ENCODE data around the gene TMEM9. TPM values are rescaled to one million over a fixed set of nuclear protein-coding genes. Genes with fewer than 3 reads are reported as not detected.

TMEM9 gene
- polyA plus RNA-seq, 4 donors = 144 to 179 (median 151) TPM

DNA sequence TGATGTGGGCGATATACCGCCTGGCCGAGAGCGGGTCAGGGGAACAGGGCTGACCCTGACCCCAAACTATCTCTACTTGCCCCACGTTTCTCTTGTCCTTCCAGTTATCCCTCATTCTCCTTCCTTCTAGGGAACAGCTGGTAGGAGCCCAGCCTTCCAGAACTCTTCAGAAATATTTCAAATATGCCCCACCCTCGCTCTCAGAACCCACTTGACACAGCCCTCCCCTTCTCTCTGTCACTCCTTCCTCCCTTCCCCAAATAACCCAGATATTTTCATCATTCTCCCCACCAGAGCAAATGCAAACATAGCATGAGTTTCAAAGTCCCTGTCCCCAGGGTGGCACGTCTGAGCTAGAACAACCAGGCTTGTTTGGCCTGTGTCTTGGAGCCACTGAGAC, 43.1 kb downstream of the TMEM9 start:
- DNase-seq (ENCODE audit: low read depth in 4 of 4, low spot score in 3 of 4) = no peak

DNA sequence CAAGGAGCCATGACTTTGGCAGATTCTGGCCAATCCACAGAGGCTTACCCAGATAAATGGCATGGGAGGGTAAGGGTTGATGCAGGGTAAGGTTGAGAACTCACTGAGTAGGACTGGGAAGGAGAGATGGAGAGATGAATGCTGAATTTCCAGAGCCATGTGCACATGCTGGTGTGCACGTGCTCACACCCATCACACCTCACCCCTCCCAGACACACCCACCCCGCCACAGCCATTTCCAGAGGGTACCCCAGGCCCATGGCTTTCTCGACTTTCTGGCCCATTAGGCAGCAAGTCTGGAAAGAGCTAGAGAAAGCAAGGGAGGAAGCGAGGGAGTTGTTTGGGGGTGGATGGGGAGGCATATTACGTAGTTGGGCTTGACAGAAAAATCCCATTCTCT, 43.7 kb downstream of the TMEM9 start:
- DNase-seq (ENCODE audit: low read depth in 4 of 4, low spot score in 3 of 4) = no peak

DNA sequence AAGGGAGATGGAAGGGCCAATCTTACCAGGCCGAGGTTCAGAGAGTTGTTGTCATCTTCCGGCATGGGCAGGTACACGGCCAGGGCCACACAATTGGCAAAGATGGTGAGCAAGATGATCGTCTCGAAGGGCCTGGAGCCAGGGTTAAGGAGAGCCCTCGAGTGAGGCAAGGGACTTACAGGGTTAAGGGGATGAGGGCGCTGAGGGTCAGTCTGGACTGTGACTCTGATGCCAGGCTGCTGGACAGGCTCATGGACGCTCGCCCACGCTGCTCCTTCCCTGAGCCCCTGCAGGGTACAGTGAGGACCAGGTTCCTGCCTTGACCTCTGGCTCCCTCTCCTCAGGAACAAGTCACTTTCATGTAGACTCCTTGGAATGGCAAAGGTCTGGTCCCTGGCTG, 44.1 kb downstream of the TMEM9 start:
- no peak for DNase-seq (ENCODE audit: low read depth in 4 of 4, low spot score in 3 of 4)

DNA sequence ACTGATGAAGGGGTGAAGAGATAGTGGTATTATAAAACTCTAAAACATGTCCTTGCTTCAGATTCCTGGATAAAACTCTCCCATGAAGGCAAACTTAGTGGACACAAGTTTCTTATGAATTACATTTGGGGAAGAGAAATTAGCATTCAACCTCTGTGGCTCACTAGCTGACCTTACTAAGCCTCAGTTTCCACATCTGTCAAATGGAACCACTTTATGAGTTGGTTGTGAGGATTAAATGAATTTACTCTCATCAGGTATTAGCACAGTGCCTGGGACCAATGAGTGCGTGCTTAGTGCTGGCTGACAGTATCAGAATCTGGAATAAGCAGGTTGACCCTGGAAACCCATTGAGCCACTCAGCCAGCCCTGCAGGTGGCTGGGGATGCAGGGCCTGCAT, 44.6 kb downstream of the TMEM9 start:
- DNase-seq (ENCODE audit: low read depth in 4 of 4, low spot score in 3 of 4) = no peak

DNA sequence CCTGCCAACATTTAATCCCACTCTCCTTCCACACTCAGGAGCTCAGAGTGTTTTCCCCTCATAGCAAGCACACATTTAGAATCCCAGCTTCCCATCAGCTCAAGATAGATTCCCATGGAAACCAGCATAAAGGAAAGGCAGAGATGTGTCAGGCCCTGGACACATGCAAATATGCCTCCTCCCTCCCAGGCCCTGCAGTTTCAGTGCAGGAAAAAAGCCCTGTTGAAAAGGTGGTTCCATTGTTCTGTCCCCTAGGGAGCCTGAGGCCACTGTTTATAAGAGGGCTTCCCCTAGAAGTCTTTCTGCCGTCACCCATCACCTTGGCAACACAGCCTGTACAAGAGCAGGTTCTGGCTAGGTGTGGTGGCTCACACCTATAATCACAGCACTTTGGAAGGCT, 45.7 kb downstream of the TMEM9 start:
- no peak for DNase-seq (ENCODE audit: low read depth in 4 of 4, low spot score in 3 of 4)

DNA sequence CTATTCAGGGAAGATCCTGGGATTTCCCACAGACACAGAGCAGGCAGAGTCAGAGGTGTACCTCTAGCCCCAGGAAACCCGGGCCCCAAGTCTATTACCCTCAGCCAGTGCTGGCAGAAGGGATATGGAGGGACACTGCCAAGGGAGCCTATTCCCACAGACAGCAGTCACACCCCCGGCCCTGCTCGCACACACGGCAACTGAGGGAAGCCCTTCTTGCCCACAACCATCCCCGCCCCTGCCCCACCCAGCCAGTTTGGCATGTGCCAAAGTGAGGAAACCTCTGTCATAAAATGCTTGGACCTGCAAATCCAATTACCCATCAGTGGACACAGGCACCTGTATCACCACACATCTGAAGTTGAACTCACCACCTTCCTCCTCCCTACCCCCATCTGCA, 48.6 kb downstream of the TMEM9 start:
- no peak for DNase-seq (ENCODE audit: low read depth in 4 of 4, low spot score in 3 of 4)

DNA sequence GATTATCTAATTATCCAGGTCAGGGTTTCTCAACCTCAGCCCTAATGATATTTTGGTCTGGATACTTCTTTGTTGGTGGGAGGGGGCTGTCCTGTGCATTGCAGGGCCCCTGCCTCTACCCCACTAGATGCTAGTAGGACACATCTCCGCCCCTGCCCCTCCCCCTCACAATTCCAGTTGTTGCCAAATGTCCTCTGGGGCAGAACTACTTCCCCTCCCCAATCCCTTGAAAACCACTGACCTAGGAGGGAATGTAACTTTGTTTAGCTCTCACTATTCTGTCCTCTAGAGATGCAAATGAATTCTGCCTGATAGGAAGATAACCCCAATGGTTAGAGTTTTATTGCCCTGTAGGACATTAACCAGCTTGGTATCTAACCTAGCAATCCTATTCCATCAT, 50.1 kb downstream of the TMEM9 start:
- no peak for DNase-seq (ENCODE audit: low read depth in 4 of 4, low spot score in 3 of 4)

DNA sequence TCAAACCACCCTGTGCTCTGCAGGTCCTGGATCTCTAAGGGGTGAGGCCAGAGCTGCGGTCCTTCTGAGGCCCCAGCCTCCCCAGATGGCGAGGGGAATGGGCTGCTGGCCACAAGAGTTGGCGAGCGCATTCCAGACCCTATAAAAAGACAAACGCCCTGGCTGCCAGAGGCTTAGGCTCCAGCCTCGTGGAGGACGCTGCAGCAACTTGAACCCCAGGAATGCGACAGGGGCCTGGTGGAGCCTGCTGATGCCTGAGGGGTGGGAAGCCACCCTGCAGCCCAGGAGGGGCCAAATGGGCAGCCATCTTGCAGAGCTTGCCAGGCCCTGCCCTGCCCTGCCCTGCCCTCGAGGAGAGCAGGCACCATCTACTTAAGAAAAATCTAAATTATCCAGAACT, 50.6 kb downstream of the TMEM9 start:
- no peak for DNase-seq (ENCODE audit: low read depth in 4 of 4, low spot score in 3 of 4)

DNA sequence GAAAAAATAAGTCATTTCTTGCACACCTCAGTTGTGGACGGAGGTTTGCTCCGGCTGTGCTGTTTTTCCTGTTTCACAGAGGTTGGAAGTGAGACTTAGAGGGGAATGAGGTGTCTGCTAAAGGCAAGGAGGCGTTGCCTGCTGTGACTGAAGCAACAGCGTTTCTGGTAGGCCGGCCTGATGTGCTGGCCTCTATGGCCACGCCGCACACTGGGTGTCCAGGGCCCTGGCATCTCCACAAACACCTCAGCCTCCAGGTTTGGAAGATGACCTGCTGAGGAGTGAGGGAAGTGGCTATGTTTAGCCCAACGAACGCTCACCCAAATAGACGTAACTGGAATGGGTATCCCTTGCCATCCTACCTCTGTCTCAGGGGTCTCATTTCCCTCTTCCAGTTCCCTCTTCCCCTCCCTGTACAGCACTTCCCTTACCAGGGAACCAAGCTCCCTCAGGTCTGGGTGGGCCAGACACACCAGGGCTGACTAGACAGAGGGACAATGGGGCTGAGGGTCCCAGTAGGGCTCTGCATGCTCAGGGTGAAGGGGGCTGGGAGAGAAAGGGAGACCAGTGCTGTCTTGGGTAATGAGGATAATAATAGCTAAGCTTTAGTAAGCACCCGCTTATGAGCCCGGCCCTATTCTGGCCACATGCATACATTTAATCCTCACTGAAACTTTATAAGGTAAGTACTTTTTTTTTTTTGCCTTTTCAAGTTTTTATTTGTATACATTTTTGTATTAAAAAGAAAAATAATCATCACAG, 53.9 kb downstream of the TMEM9 start:
- DNase-seq (ENCODE audit: low read depth in 4 of 4, low spot score in 3 of 4) = no peak

DNA sequence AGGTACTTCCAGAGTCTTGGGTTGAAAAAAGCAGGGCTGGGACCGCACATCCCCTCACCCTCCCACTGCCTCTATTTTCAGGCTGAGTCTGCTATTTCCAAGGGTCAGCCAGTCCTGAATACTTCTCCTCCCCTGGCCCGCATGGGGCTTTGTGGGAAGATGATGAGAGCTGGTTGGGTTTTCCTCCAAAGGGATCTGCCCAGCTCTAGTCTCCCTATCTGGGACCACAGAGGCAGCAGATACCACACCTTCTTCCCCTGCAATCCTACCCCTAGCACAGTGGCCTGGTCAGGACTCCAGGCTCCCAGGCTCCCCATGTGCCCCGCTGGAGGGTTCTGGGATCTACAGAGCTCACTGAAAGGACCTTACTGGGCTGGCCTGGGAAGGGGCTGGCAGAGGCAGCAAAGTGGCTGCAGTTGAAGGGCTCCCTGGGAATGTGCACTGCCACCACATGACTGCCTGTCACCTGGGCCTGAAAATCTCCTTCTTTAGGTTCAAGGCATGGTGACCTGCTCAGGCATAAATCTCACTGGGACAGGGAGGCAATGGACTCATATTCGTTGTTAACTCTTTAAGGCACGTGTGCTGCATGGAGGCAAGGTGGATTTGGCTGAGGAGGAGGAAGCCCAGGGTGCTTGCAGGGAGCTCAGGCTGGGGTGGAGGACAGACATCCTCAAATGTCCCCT, 55.1 kb downstream of the TMEM9 start:
- no peak for DNase-seq (ENCODE audit: low read depth in 4 of 4, low spot score in 3 of 4)

DNA sequence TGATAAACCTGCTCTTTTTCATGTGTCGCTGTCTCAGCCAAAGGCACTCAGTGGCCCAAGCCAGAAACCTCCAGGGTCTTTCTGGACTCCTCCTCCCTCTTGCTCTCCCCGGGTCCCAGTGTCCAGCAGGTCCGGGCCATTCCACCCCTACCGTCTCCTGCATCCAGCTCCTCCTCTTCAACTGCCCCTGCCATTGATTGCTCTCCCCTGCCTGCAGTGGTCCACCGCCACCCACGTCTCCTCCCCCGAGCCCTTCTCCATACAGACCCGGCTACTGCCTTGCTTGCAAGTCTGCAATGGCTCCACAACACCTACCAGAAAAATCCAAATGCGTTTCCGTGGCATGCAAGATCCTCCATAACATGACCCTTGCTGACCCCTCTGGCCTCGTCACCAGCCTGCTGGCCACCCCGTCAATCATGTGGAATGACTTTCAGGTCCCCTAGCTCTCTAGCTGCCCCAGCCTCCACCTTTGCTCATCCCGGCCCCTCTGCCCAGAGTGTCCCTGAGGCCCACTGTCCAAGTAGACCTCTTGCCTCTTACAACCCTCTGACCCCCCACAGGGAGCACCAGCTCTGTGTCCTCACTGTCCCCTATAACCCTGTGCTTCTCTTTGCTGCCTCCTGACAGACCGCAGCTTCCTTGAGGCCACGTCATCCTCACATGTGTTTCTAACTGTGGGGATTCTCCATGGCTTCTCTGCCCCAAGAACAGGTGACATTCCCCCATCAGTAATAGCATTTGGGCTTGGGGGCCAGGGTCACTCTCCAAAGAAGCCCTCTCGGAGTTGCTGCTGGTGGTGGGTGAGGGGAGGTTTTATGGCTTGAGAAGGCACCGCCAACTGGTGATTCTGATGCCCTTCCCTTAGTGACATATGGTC, 57.1 kb downstream of the TMEM9 start:
- DNase-seq (ENCODE audit: low read depth in 4 of 4, low spot score in 3 of 4) = no peak

DNA sequence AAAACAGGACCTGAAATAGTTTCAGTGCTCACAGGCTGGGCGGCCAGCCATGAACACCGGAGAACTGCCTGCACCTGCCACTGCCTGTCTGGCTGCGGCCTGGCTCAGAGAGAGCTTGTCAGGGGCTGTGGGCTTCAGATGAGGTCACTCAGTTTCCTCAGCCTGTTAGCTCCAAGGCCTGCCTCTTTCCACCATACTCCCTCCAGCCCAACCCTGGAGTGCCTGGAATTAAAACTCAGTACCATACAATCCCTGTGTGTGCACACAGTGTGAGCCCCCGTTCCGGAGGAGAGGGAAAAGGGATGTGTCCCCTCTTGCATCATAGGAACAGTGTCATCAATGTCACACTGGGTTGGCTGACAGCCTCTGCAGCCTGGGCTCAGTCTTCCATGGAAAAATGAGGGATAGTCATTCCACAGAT, 58.2 kb downstream of the TMEM9 start:
- no peak for DNase-seq (ENCODE audit: low read depth in 4 of 4, low spot score in 3 of 4)

DNA sequence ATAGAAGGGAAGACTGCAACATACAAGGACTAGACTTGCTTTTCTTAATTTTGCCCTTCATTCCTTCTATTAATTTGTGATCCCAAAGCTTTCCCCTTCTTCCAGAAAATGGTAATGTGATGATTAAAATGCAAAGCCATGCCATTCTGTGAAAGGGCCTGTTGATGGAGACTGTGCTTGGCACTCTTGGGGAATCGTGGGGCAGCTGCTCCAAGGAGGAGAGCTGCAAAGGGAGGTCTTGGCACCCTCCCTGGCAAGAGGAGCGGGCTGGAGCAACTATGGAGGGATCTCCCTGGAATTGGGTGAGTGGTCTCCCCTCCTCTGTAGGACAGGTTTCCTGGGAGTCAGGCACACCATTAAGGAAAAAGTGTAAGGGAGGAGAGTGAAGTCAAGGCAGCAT, 58.7 kb downstream of the TMEM9 start:
- no peak for DNase-seq (ENCODE audit: low read depth in 4 of 4, low spot score in 3 of 4)

DNA sequence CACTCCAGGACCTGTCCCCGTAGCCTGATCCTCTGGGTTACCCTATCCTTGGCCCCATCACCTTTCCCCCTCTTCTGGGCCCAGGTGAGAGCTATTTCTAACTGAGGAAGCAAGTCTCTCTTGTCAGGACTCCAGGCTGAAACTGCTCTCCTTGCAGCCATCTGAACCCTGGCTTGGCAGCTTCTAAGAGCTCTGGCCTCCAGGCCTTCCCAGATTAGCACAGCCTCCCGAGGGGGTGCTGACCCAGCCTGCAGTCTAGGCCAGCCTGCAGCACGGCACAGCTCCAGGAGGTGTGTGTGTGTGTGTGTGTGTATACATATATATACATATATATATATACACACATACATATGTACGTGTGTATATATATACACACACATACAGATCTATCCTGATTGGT, 59.4 kb downstream of the TMEM9 start:
- no peak for DNase-seq (ENCODE audit: low read depth in 4 of 4, low spot score in 3 of 4)

DNA sequence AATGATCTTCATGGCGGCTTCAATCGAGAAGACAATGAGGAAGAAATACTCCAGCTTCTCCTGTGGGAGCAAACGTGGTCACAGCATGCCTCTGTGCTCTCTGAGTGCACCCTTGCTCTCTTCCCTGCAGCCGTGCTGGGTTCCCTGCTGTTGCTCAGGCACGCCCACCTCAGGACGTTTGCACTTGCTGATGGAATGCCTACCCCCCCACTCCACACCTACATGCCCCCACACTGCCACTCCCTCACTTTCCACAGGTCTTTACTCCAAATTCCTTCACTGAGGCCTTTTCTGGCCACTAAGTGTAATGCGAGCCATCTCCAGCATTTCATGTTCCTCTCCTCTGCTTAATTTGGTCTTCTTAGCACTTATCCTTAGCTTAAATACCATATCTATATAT, 60.3 kb downstream of the TMEM9 start:
- no peak for DNase-seq (ENCODE audit: low read depth in 4 of 4, low spot score in 3 of 4)

DNA sequence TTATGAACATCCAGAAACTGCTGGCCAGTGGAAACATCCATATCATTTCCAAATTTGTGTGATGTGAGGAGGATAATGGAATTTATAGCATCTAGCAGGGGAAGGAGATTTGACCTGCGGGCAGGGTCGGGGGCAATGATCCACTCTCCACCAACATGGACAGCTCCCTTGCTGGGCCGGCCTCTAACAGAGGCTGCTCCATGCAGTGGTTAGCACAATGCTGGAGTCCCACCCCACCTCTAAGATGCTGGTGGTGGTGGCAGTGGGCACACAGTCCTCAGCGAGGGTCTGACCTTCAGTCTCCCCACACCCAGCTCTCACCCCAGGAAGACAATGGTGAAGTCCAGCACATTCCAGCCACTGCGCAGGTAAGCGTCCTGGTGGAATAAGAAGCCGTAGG, 60.7 kb downstream of the TMEM9 start:
- no peak for DNase-seq (ENCODE audit: low read depth in 4 of 4, low spot score in 3 of 4)

DNA sequence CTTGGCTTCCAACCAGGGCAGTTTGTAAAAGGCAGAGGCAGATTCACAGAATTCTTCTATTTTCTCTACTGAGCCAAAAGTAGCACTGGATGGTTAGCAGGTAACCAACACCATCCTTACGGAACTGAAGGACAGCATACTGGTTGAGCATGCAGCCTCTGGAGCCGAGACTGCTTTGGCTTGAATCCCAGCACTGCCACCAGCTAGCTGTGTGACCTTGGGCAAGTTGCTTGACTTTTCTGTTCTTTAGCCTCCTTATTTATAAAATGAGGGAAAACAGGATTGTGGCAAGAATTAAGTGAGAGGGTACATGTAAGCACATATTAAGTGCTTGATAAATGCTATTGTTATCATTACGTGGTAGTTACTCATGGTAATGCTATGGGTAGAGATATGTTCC, 61.5 kb downstream of the TMEM9 start:
- no peak for DNase-seq (ENCODE audit: low read depth in 4 of 4, low spot score in 3 of 4)

DNA sequence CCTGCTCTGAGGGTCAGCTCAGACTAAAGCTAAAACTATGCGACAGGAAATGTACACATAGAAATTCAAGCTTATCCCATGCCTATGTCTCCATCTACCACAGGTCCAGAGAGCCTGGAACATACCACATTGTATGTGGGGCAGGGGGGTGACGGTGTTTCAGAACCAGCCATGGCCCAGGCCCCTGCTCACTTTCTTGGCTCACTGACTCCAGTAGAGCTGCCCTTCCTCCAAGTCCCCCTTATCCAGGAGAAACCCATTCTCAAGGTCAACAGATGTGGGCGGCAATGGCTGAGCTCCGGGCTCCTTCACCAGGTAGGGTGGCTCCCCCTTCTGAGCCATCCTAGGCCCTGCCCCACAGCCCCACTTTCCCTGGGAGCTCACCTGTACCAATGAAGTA, 63.0 kb downstream of the TMEM9 start:
- DNase-seq (ENCODE audit: low read depth in 4 of 4, low spot score in 3 of 4) = no peak

DNA sequence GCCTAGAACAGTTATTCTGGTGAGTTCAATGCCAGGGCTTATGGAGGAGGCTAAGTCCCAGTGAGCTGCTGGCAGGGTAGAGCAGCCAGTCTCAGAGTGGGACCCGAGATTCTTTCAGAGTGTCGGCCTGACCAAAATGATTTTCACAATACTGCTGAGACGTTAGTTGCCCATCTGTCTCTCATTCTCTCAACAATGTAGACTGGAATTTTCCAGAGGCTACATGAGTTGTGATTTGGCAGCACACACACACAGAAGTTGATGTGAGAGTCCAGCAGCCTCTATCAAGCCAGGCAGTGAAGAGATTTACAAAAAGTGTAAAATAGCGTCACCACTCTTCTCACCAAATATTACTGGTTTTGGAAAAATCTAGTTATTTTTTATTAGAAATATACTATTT, 63.7 kb downstream of the TMEM9 start:
- no peak for DNase-seq (ENCODE audit: low read depth in 4 of 4, low spot score in 3 of 4)

DNA sequence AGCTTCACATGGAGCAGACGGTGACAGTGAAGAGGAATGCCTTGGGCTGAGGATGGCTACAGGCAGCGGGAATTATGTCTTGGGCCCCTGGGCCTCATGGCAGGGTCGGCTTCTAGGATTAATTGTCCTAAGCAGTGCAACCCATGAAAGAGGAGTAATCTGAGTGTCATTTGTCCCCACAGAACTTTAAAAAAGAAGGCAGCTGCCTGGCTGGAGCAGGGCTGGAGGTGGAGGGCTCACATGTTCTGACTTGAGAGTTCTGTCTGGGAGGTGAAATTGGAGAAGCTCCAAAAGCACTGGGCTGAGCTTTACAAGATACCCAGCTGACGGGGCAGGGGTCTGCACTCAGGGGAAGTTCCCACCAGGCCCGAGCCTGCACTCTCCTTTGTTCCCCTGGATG, 64.7 kb downstream of the TMEM9 start:
- DNase-seq (ENCODE audit: low read depth in 4 of 4, low spot score in 3 of 4) = no peak

DNA sequence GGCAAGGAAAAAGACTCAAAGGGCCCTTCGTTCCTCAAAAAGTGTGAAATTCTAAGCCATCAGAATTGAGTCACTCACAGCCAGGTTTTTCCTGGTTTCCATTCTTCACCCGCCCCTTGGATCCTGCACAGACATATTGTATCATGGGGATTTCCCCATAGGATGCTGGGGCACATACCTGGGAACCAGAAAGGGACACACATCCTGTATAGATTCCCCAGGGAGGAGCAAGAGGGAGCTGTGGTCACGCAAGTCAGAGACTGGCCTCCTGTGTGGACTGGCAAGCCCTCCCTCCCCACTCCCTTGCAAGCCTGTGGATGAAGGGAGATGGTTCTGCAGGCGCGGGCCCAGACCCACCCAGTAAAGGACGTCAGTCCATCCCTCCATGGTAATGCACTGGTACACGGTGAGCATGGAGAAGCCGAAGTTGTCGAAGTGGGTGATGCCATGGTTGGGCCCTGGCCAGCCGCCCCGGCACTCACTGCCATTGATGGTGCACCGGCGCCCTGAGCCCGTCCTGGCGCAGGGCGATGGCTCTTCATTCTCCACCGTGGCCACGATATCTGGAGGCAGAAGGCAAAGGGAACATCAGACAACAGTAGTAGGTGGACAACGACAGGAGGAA, 65.3 kb downstream of the TMEM9 start:
- DNase-seq (ENCODE audit: low read depth in 4 of 4, low spot score in 3 of 4) = no peak
